ENCODE results near the gene SNUPN.
"Not testable (repeated sequence)": the region's sequence is repeated elsewhere in the genome, so short reads cannot be mapped to it uniquely, and the experiment has no call there.

Gene SNUPN

GRCh38 chr15:75596703-75597345 lies 28.7 kb downstream of the SNUPN start:
- no peak overlapping the region for H3K27ac ChIP-seq
- no peak for TF ChIP-seq CTCF (conservative IDR thresholded peaks at IDR 0.05)

GRCh38 chr15:75594276-75594675 lies 31.2 kb downstream of the SNUPN start:
- TF ChIP-seq CTCF (conservative IDR thresholded peaks at IDR 0.05): no peak

GRCh38 chr15:75591655-75592364 lies 33.7 kb downstream of the SNUPN start:
- no peak for TF ChIP-seq CTCF (conservative IDR thresholded peaks at IDR 0.05)
- H3K27ac ChIP-seq: no peak overlapping the region

More at GRCh38 chr15:75594276-75594675, 31.2 kb downstream of the SNUPN start:
- no peak overlapping the region for H3K27ac ChIP-seq

- TF ChIP-seq CTCF (conservative IDR thresholded peaks at IDR 0.05): no peak
- no peak overlapping the region for H3K27ac ChIP-seq
Measured at GRCh38 chr15:75590239-75590638, 35.3 kb downstream of the SNUPN start.

DNA sequence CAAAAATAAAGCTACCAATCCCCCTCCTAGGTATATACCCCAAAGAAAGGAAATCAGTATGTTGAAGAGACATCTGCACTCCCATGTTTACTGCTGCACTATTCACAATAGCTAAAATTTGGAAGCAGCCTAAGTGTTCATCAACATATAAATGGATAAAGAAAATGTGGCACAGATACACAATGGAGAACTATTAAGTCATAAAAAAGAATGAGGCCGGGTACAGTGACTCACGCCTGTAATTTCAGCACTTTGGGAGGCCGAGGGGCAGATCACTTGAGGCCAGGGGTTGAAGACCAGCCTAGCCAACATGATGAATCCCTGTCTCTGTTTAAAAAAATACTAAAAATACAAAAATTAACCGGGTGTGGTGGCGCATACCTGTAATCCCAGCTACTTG lies 36.5 kb downstream of the SNUPN start:
- no peak for TF ChIP-seq CTCF (conservative IDR thresholded peaks at IDR 0.05)
- H3K27ac ChIP-seq: no peak overlapping the region

DNA sequence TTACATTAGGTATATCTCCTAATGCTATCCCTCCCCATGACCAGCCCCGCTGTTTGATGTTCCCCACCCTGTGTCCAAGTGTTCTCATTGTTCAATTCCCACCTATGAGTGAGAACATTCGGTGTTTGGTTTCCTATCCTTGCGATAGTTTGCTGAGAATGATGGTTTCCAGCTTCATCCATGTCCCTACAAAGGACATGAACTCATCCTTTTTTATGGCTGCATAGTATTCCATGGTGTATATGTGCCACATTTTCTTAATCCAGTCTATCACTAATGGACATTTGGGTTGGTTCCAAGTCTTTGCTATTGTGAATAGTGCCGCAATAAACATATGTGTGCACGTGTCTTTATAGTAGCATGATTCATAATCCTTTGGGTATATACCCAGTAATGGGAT lies 39.1 kb downstream of the SNUPN start:
- H3K27ac ChIP-seq: not testable (repeated sequence)

DNA sequence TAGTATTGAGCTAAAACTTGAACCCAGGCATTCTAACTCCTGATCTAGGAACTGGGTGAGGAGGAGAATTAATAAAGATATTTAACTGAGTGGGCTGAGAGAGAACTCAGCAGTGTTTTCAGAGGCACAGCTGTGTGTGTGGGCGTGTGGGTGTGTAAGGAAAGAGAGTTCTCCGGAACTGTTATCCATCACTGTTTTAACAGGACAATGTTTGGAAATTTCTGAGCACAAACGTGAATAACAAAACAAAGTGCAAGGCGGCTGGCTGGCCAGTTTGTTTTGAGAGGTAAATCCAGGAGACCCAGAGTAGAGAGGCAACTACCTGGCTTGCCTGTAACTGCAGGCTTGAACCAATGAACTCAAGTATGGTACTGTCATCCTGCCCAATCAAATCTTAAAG lies 41.4 kb downstream of the SNUPN start:
- no peak for TF ChIP-seq CTCF (conservative IDR thresholded peaks at IDR 0.05)
- no peak overlapping the region for H3K27ac ChIP-seq

DNA sequence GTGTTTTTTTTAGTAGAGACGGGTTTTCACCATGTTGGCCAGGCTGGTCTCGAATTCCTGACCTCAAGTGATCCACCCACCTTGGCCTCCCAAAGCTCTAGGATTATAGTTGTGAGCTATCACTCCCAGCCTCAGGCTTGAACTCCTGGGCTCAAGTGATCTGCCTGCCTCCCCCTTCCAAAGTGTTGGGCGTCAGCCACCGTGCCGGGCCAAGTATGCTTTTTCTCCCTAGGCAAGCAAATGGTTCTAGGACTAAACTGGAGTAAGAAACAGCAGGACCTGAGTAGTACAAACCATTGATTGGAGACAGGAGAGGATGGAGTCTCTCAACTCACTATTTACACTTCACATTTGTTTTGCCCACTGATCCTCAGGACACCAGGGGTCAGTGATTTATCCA lies 41.8 kb downstream of the SNUPN start:
- TF ChIP-seq CTCF (conservative IDR thresholded peaks at IDR 0.05): no peak

DNA sequence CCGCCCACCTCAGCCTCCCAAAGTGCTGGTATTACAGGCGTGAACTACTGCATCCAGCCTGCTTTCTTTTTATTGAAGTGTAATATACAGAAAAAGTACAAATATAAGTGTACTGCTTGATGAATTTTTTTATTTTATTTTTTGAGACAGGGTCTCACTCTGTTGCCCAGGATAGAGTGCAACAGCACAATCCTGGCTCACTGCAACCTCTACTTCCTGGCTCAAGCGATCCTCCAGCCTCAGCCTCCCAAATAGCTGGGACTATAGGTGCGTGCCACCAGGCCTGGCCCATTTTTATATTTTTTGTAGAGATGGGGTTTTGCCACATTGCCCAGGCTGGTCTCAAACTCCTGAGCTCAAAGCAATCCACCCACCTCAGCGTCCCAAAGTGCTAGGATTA lies 42.6 kb downstream of the SNUPN start:
- H3K27ac ChIP-seq: not testable (repeated sequence)

More for the DNA sequence above, 41.8 kb downstream of the SNUPN start:
- H3K27ac ChIP-seq: no peak overlapping the region
